ENCODE measurements around the gene KRT73.

KRT73 gene

GRCh38 chr12:52645120-52645761 lies 26.9 kb upstream of the KRT73 start:
- DNase-seq (ENCODE audit: low spot score), result no peak

GRCh38 chr12:52644078-52644415 lies 25.7 kb upstream of the KRT73 start:
- no peak for DNase-seq (ENCODE audit: low spot score)

- no peak for DNase-seq (ENCODE audit: low spot score)
These were observed 25.1 kb upstream of the KRT73 start for GRCh38 chr12:52643233-52644077.

DNA sequence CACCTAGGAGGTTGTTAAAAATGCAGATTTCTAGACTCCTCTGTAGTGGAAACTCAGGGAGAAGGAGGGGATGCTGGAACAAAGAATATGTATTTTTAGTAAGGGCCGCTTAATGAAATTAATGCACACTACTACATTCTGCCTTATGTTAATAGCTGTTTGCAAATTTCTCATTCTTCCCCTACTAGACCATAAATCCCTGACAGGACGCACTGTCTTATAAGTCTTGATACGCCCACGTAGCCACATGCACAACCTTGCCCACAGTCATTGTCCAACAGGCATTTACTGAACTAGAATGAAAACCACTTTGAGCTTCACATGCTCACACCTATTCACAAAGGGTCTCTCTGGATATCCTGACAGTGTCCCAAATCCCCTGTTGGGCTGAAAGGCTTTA lies 23.1 kb upstream of the KRT73 start:
- DNase-seq (ENCODE audit: low spot score), result no peak

GRCh38 chr12:52637299-52637698 lies 18.9 kb upstream of the KRT73 start:
- no peak for DNase-seq (ENCODE audit: low spot score)

DNA sequence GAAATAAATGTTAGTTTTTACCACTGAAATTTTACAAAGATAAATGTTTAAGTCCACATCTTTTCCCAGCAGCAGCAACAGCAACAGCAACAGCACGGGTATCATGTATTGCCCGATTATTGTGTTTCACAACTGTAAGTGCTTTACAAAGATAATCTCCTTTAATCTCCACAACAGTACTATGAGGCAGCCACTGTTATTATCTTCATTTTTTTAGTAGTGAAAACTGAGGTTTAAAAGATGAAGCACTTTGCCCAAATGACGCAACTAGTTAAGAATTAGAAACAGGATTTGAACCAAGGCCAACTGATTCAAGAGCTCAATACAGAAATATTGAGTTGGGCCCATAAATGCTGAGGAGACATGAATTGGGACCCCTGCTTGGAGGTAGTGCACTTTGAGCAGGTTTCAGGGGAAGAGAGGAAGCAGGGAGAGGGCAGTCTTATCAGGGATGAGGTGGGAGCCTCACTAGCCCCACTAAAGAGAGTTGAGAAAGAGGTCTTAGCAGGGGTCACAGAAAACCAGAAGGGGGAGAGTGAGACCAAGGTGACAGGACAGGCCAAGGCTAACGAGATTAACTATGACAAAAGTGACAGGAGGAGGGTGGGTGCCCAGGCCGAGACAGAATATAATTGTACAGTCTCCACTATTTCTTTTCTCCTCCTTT lies 18.4 kb upstream of the KRT73 start:
- DNase-seq (ENCODE audit: low spot score), result no peak

DNA sequence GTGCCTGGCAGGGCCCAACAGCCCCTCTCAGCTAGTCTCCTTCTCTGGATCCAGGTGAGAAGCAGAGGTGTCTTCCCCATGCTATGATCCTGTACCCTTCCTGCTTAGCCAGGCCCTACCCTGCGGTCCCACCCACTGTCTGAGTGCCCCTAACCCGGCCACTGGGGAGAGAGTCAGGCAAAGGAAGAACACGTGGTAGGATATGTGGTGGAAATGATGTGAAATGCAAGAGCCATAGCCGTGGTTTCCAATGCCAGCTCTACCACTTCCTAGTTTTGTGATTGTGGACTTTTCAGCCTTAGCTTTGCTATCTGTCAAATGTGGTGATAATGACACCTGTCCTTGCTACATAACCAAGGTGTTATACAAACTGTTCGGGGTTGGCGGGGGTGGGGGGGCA lies 17.8 kb upstream of the KRT73 start:
- no peak for DNase-seq (ENCODE audit: low spot score)

- DNase-seq (ENCODE audit: low spot score), result no peak
These were observed 16.1 kb upstream of the KRT73 start for GRCh38 chr12:52634266-52635056.

GRCh38 chr12:52633383-52633782 lies 15.0 kb upstream of the KRT73 start:
- DNase-seq (ENCODE audit: low spot score), result no peak

DNA sequence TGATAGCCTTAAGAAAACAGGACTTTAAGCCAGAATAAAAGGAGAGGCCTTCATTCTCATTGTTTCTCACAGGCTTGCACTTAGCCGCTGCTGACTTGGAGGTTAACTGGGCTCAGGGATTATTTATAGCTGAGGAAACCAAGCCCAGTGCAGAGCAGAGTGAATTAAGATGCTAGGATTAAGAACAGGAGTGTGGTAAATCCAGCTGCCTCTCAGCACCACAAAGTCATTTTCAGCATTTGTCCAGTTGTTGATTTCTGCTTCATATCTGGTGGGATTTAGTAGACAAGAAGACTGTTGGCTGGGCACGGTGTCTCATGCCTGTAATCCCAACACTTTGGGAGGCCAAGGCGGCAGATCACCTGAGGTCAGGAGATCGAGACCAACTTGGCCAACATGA lies 14.3 kb upstream of the KRT73 start:
- DNase-seq (ENCODE audit: low spot score), result no peak

DNA sequence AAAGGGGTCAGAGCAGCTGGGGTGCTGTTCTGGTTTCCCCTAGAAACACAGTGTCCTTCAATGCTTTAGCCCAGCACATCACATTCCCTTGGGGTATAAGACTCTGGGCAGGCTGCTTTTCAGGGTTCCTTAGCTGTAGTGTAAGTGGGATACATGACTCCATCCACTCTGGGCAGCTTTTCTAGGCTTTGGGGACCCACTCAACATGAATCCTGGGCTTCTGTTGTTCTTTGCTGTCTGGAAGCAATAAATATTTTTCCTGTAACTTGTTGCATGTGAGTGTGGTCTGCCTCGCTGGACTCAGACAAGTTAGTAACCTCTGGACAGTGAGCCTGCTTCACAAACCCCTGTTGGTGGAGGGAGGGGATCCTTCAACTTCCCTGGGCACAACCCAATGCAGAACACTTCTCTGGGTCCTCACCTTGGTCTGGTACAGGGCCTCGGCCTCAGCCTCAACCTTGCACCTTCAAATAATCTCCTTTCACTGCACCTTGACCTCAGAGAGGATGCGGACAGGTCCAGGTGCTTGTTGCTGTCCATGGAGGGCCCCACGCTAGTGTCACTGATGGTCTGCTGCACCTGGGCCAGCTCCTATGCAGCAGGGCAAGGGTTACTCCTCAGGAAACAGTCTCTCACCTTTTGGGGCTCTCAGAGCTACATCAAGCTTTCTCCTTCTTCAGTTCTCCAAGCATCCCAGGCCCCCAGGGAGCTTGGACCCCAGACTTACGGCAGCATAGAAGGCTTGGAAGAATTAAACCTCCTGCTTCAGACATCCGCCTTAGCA lies 13.5 kb upstream of the KRT73 start:
- DNase-seq (ENCODE audit: low spot score), result no peak

DNA sequence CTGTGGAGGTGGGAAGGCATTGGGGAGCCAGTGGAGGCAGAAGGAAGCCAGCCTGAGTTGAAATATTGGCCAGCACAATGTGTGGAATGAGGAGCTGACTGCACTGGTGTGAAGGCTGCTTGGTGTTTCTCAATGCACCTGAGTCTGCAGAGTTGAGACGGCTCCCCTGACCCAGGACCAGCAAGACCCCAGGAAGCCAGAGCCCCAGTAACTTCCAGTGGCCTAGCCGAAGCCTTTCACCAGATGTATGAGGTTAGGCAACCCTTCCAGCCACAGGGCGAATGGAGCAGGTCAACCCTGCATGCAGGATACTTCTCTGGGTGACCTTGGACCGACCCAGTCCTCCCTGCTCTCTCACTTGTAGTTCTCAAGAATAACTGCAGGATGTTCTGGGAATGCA lies 12.9 kb upstream of the KRT73 start:
- no peak for DNase-seq (ENCODE audit: low spot score)

GRCh38 chr12:52630599-52631200 lies 12.3 kb upstream of the KRT73 start:
- no peak for DNase-seq (ENCODE audit: low spot score)

- DNase-seq (ENCODE audit: low spot score), result no peak
These were observed 11.7 kb upstream of the KRT73 start for GRCh38 chr12:52630008-52630500.

GRCh38 chr12:52629281-52630007 lies 11.1 kb upstream of the KRT73 start:
- DNase-seq (ENCODE audit: low spot score), result no peak

GRCh38 chr12:52628841-52629240 lies 10.5 kb upstream of the KRT73 start:
- no peak for DNase-seq (ENCODE audit: low spot score)

- DNase-seq (ENCODE audit: low spot score), result no peak
These were observed 9.8 kb upstream of the KRT73 start for GRCh38 chr12:52628111-52628507.

DNA sequence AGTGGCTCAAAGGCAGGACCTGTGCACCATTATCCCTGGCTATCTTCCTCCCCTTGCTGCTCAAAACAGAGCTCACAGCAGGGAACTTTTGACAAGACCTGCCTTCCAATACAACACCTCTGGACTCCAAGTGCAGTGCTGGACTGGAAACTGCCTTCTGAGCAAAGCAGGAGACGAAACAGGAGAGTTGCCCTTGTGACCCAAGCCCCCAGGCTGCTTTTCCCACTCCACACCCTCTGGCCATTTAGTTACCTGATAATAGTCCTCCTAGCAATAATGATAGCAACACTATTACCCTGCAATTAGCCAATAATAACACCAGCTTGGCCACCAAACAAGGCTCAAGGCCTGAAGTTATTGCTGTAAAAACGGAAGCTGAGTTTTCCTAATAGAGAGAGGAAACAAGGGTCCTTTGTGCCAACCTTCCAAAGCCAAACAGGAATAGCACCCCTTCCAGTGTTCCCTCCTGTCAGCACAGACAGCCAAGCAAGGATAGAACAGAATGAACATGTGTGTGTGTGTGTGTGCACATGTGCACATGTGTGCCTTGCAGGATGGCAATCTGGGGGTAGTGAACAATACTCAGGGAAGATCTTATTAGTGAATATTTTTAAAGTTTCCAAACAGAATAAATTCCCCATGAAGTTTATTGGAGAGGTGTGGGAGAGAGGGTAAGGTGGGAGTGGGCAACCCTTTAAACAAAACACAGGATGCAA lies 9.2 kb upstream of the KRT73 start:
- DNase-seq (ENCODE audit: low spot score), result no peak

- no peak for DNase-seq (ENCODE audit: low spot score)
These were observed 4.0 kb upstream of the KRT73 start for GRCh38 chr12:52622349-52622748.

DNA sequence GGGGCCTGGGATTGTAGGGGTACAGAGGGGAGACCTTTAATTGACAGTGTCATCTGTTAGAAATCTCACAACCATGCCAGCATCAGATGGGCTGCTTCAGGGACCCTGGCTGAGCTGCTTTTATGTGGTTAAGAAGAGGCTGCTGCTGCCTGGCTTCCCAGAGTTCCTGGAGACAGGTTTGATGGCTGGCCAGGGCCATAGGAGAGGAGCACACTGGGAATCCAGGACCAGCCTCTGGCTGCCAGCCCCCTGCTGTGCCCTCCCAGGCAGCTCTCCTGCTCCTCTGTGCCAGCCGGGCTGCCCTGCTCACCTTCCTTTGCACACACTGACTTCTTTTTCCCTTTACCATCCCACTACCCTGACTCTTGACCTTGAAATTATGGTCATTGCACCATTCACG lies 507 bp upstream of the KRT73 start:
- DNase-seq (ENCODE audit: low spot score), result no peak

Data from kidney capillary endothelial cell (primary cell).